Renal pelvis (tissue), 4 donors: ENCODE data around the gene SOCS1. TPM values are rescaled to one million over a fixed set of nuclear protein-coding genes. Genes with fewer than 3 reads are reported as not detected.
"Not testable (repeated sequence)": the region's sequence is repeated elsewhere in the genome, so short reads cannot be mapped to it uniquely, and the experiment has no call there.

Experiments used
- DNase-seq: peaks from one replicate; pipeline ENCODE4 v3.0.0-alpha.2; 2013
- polyA plus RNA-seq, 3 donors: library from polyadenylated mRNA; unstranded; fragments of 120-200 nt; gene quantifications; one replicate each; pipeline ENCODE4 v1.2.1, GENCODE V29; 2013; ENCODE audit not compliant: insufficient read length in 3 of 3

SOCS1 gene
- polyA plus RNA-seq, 3 donors: 4.8 to 9.1 (median 6.6) TPM

- DNase-seq: no peak
Measured at GRCh38 chr16:11291091-11291703, 35.2 kb upstream of the SOCS1 start.

GRCh38 chr16:11290102-11290893, 34.3 kb upstream of the SOCS1 start:
- DNase-seq: no peak

- DNase-seq: not testable (repeated sequence)
Measured at GRCh38 chr16:11289696-11290095, 33.7 kb upstream of the SOCS1 start.

GRCh38 chr16:11289202-11289601, 33.2 kb upstream of the SOCS1 start:
- DNase-seq: no peak

GRCh38 chr16:11285842-11286241, 29.8 kb upstream of the SOCS1 start:
- DNase-seq: no peak

- DNase-seq: no peak
Measured at GRCh38 chr16:11283820-11284248, 27.8 kb upstream of the SOCS1 start.

- DNase-seq: no peak
Measured at GRCh38 chr16:11280616-11281522, 24.9 kb upstream of the SOCS1 start, which contains the start of gene PRM1. TSS of gene PRM1 (minus strand) at chr16:11281330. CDS start at chr16:11281238, 92 bp downstream.

- DNase-seq: no peak
Measured at GRCh38 chr16:11278681-11279628, 23.0 kb upstream of the SOCS1 start.

GRCh38 chr16:11277607-11278337, 21.8 kb upstream of the SOCS1 start:
- no peak for DNase-seq

- DNase-seq: no peak
Measured at GRCh38 chr16:11276896-11277593, 21.0 kb upstream of the SOCS1 start.

GRCh38 chr16:11276143-11276895, 20.3 kb upstream of the SOCS1 start, which contains the start of gene PRM2:
TSS of gene PRM2 (minus strand) at chr16:11276480. CDS start at chr16:11276370, 110 bp downstream.
- no peak for DNase-seq

GRCh38 chr16:11274964-11275363, 19.0 kb upstream of the SOCS1 start:
- no peak for DNase-seq

- peak; percentile 89 for DNase-seq
Measured at GRCh38 chr16:11273721-11274324, 17.8 kb upstream of the SOCS1 start.

- no peak for DNase-seq
Measured at GRCh38 chr16:11272921-11273720, 17.1 kb upstream of the SOCS1 start, which contains the start of gene PRM3. TSS of gene PRM3 (minus strand) at chr16:11273629. CDS start at chr16:11273595, 34 bp downstream.

- DNase-seq: no peak
Measured at GRCh38 chr16:11272484-11272883, 16.5 kb upstream of the SOCS1 start.

- no peak for DNase-seq
Measured at GRCh38 chr16:11271610-11272009, 15.6 kb upstream of the SOCS1 start.

GRCh38 chr16:11270602-11271162, 14.7 kb upstream of the SOCS1 start:
- no peak for DNase-seq
